B cell (primary cell): Measurements from ENCODE around the gene CACNA2D3. TPM values are rescaled to one million over a fixed set of nuclear protein-coding genes. Genes with fewer than 3 reads are reported as not detected.

Experiments used
- ATAC-seq: fragments of 200-7000 bp; cut with Tn5 transposase; one replicate; pipeline ENCODE4 v1.10.0; 2021; ENCODE audit warnings: low read depth, mild to moderate bottlenecking, moderate number of reproducible peaks, moderate library complexity
- CTCF ChIA-PET: fragments of 350-600 bp; sonication (Branson Sonifier 250); formaldehyde crosslinking; loops from one replicate; lab custom pipeline; 2021; ENCODE audit warnings: antibody characterized with exemption, inconsistent platforms; lab: Charles Lee
- POLR2A ChIA-PET: fragments of 350-600 bp; sonication (Branson Sonifier 250); formaldehyde crosslinking; loops from one replicate; lab custom pipeline; 2021; ENCODE audit warnings: antibody characterized with exemption; lab: Charles Lee
- DNase-seq: peaks from one replicate; pipeline ENCODE4 v3.0.0; 2013
- H2AFZ ChIP-seq: 2 replicates; pipeline ENCODE4 v1.6.1; 2012; ENCODE audit warnings: mild to moderate bottlenecking, low read depth, low read length; ENCODE audit not compliant: insufficient read depth, poor library complexity, severe bottlenecking
- H3K27ac ChIP-seq, 2 donors: 1 replicate in 1 of 2; 2 replicates in 1 of 2; pipeline ENCODE4 v1.5.1; 2012 to 2013; ENCODE audit warnings: low read length in 2 of 2, mild to moderate bottlenecking in 2 of 2, moderate library complexity in 1 of 2
- H3K27me3 ChIP-seq, 4 experiments: fragments of 200-600 bp in 1 of 4; sonication (generic) in 1 of 4; replicated peaks in 1 of 4; 1 replicate in 2 of 4; 2 replicates in 2 of 4; pipeline versions ENCODE4 v1.6.1 to v1.7.0; 2013 to 2016; ENCODE audit warnings: low read length in 3 of 4, mild to moderate bottlenecking in 2 of 4, mixed read lengths in 1 of 4, moderate library complexity in 1 of 4; ENCODE audit not compliant: insufficient read depth in 4 of 4, control insufficient read depth in 3 of 4; ENCODE audit errors: control extremely low read depth in 1 of 4
- H3K36me3 ChIP-seq, 2 experiments: replicated peaks in 1 of 2; 1 replicate in 1 of 2; 2 replicates in 1 of 2; pipeline versions ENCODE4 v1.6.1 to v1.7.1; 2013; ENCODE audit warnings: low read length in 1 of 2; ENCODE audit not compliant: insufficient read depth in 2 of 2, control insufficient read depth in 1 of 2; ENCODE audit errors: control extremely low read depth in 1 of 2, extremely low read depth in 1 of 2
- H3K4me1 ChIP-seq, 2 donors: fragments of 200-600 bp in 1 of 2; sonication (generic) in 1 of 2; 1 replicate in 1 of 2; 2 replicates in 1 of 2; pipeline versions ENCODE4 v1.5.1 to v1.6.1; 2013 to 2017; ENCODE audit warnings: low read length in 2 of 2; ENCODE audit not compliant: control insufficient read depth in 2 of 2, insufficient read depth in 2 of 2
- H3K4me2 ChIP-seq: replicated peaks from 2 replicates; pipeline ENCODE3; 2012; ENCODE audit warnings: mild to moderate bottlenecking, low read depth, low read length; ENCODE audit not compliant: poor library complexity, severe bottlenecking
- H3K4me3 ChIP-seq, 5 experiments: fragments of 200-600 bp in 1 of 5; sonication (generic) in 1 of 5; 1 replicate in 3 of 5; 2 replicates in 2 of 5; pipeline versions ENCODE4 v1.5.1 to v1.7.0; 2011 to 2016; ENCODE audit warnings: low read length in 4 of 5, mild to moderate bottlenecking in 4 of 5, low read depth in 2 of 5, control low read depth in 1 of 5, moderate library complexity in 1 of 5; ENCODE audit not compliant: insufficient read depth in 1 of 5; ENCODE audit errors: control extremely low read depth in 1 of 5, extremely low read depth in 1 of 5
- H3K79me2 ChIP-seq: fragments of 200-600 bp; sonication (generic); one replicate; pipeline ENCODE4 v1.6.0; 2016; ENCODE audit warnings: low read length; ENCODE audit not compliant: control insufficient read depth, insufficient read depth
- H3K9ac ChIP-seq: fragments of 200-600 bp; sonication (generic); 2 replicates; pipeline ENCODE4 v1.6.1; 2017; ENCODE audit warnings: mild to moderate bottlenecking, low read length, moderate library complexity
- H3K9me3 ChIP-seq, 3 donors: one replicate each; pipeline versions ENCODE4 v1.6.1 to v1.7.1; 2013; ENCODE audit warnings: low read length in 2 of 3; ENCODE audit not compliant: control insufficient read depth in 2 of 3, insufficient read depth in 1 of 3; ENCODE audit errors: control extremely low read depth in 1 of 3
- H4K20me1 ChIP-seq: 2 replicates; pipeline ENCODE4 v1.6.0; 2012; ENCODE audit warnings: mild to moderate bottlenecking, low read length; ENCODE audit not compliant: insufficient read depth, control insufficient read depth, poor library complexity, severe bottlenecking
- H3K27ac Mint-ChIP-seq: one replicate; pipeline ENCODE4 v1.8.0; 2021; ENCODE audit warnings: mixed read lengths
- H3K27me3 Mint-ChIP-seq: one replicate; pipeline ENCODE4 v1.8.0; 2021; ENCODE audit warnings: mixed read lengths
- H3K4me1 Mint-ChIP-seq: one replicate; pipeline ENCODE4 v1.8.0; 2021; ENCODE audit warnings: mixed read lengths
- H3K4me3 Mint-ChIP-seq: one replicate; pipeline ENCODE4 v1.8.0; 2021; ENCODE audit warnings: mixed read lengths
- H3K9me3 Mint-ChIP-seq: one replicate; pipeline ENCODE4 v1.8.0; 2022; ENCODE audit warnings: mixed read lengths; ENCODE audit not compliant: insufficient read depth
- EZH2 ChIP-seq: IDR thresholded peaks from 2 replicates; pipeline ENCODE4 v1.6.1; 2012; ENCODE audit warnings: borderline replicate concordance, low read depth, mild to moderate bottlenecking, moderate library complexity, low read length; ENCODE audit not compliant: insufficient read depth, poor library complexity, severe bottlenecking
- WGBS: methylation state at CpG from one replicate; pipeline ENCODE4 v1.1.5; 2013; ENCODE audit warnings: missing lambda C conversion rate; ENCODE audit not compliant: insufficient coverage; 5-methylcytosine and 5-hydroxymethylcytosine counted together
- intact Hi-C: fragments of 100-400 bp; cut with micrococcal nuclease; formaldehyde crosslinking; loops from one replicate; pipeline ENCODE4 v1.10.0; 2022
- polyA plus RNA-seq: library from polyadenylated mRNA; depleted of rRNA; stranded (reverse); fragments of >200 nt; gene quantifications from 2 replicates; pipeline ENCODE4 v1.2.3, GENCODE V29; 2012
- total RNA-seq, 2 donors: library from RNA; stranded (reverse); fragments of 120-200 nt in 1 of 2; gene quantifications; 1 replicate in 1 of 2; 2 replicates in 1 of 2; pipeline versions ENCODE4 v1.2.3 to v1.2.4, GENCODE V29; 2013 to 2022
- TF ChIP-seq, protein P1 (sequence below): fragments of 200-600 bp; IDR thresholded peaks from one replicate; pipeline ENCODE4 v1.8.0; 2022; ENCODE audit warnings: antibody characterized with exemption, mild to moderate bottlenecking

CACNA2D3 gene
- total and polyA plus RNA-seq, 2 donors (not counting 1 experiment from before 2014, with no cell fraction given), result not detected

DNA sequence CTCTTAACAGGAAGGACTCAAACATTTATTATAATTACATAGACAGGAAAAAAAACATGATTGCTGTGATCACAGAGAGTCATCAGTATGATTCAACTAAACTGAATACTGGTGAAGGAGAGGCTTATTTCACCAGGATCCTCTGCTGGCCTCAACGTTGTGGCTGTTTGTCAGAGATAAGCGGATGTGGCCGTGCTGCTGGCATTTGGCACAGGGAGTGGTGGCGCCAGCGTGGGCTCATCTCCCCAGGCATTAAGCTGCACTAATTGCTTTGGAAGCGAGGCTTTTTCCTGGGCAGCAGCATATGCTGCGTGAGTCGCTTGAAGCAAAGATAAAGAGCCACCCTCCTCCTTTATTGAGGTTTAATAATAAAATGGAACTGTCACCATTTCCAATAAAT is 498.8 kb downstream of the CACNA2D3 start:
- H3K27me3 Mint-ChIP-seq, result peaks cover 4% of the 10 kb centered on the region
- no peaks in the 10 kb centered on the region for H3K9me3 Mint-ChIP-seq
- no peaks in the 10 kb centered on the region for H3K27me3 ChIP-seq
- no peak overlapping the region for H3K27ac ChIP-seq
- DNase-seq (no peak), ATAC-seq (no peak)
- H3K4me3 Mint-ChIP-seq, result no peak overlapping the region
- H3K4me2 ChIP-seq, result no peak overlapping the region
- H2AFZ ChIP-seq, result no peak overlapping the region
- H3K4me1 ChIP-seq, result no peaks in the 10 kb centered on the region
- H3K9ac ChIP-seq, result no peak overlapping the region
- no peaks in the 10 kb centered on the region for H3K4me1 Mint-ChIP-seq
- no peaks in the 10 kb centered on the region for H3K36me3 ChIP-seq
- H3K4me3 ChIP-seq, result no peak overlapping the region
- no peak overlapping the region for H3K27ac Mint-ChIP-seq
- POLR2A ChIA-PET, result no interaction called here
- peaks cover 0 to 16% (median 0%) of the 10 kb centered on the region in 3 donors for H3K9me3 ChIP-seq
- H3K79me2 ChIP-seq, result no peaks in the 10 kb centered on the region
- WGBS, result 62% methylated on average over 3 of the region's 8 CpGs
- intact Hi-C loops, result no loop called here
- CTCF ChIA-PET, result no interaction called here
- TF ChIP-seq, protein P1, sequence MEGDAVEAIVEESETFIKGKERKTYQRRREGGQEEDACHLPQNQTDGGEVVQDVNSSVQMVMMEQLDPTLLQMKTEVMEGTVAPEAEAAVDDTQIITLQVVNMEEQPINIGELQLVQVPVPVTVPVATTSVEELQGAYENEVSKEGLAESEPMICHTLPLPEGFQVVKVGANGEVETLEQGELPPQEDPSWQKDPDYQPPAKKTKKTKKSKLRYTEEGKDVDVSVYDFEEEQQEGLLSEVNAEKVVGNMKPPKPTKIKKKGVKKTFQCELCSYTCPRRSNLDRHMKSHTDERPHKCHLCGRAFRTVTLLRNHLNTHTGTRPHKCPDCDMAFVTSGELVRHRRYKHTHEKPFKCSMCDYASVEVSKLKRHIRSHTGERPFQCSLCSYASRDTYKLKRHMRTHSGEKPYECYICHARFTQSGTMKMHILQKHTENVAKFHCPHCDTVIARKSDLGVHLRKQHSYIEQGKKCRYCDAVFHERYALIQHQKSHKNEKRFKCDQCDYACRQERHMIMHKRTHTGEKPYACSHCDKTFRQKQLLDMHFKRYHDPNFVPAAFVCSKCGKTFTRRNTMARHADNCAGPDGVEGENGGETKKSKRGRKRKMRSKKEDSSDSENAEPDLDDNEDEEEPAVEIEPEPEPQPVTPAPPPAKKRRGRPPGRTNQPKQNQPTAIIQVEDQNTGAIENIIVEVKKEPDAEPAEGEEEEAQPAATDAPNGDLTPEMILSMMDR, result no peak
- no peak for TF ChIP-seq EZH2
- H4K20me1 ChIP-seq, result no peaks in the 10 kb centered on the region

DNA sequence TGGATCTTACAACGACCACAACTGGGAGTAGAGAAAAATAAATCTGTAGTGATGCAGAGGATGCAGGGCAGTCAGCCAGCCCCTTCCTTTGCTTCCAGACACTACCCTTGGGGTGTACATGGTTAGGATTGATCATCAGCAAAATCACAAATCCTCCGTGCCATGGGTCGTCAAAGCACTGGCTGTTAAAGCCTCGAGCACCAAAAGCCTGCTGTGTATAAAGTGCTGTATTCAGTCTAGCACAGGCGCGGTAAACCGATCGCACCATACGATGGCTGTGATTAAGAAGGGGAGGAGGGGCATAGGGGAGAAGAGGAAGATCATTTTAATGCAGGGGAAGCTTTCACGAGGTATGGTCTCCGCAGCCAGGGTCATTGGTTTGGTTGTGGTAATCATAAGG is 500.3 kb downstream of the CACNA2D3 start:
- no peaks in the 10 kb centered on the region for H3K4me1 Mint-ChIP-seq
- no peak overlapping the region for H3K4me2 ChIP-seq
- H2AFZ ChIP-seq, result no peak overlapping the region
- ChIA-PET CTCF (no interaction called here), POLR2A (no interaction called here)
- intact Hi-C loops, result no loop called here
- H4K20me1 ChIP-seq, result no peaks in the 10 kb centered on the region
- TF ChIP-seq, protein P1, result no peak
- no peak for TF ChIP-seq EZH2
- H3K9me3 Mint-ChIP-seq, result peaks cover 3% of the 10 kb centered on the region
- no peak overlapping the region for H3K4me3 ChIP-seq
- no peaks in the 10 kb centered on the region for H3K79me2 ChIP-seq
- DNase-seq (no peak), ATAC-seq (no peak)
- no peak overlapping the region for H3K27ac ChIP-seq
- H3K9me3 ChIP-seq, result peaks cover 0 to 18% (median 0%) of the 10 kb centered on the region in 3 donors
- H3K27me3 Mint-ChIP-seq, result no peaks in the 10 kb centered on the region
- no peaks in the 10 kb centered on the region for H3K4me1 ChIP-seq
- WGBS, result 90% methylated on average over 10 of the region's 11 CpGs
- H3K4me3 Mint-ChIP-seq, result no peak overlapping the region
- H3K9ac ChIP-seq, result no peak overlapping the region
- H3K27ac Mint-ChIP-seq, result no peak overlapping the region
- H3K27me3 ChIP-seq, result no peaks in the 10 kb centered on the region
- H3K36me3 ChIP-seq, result no peaks in the 10 kb centered on the region
